ENCODE measurements around the gene DZANK1. TPM values are rescaled to one million over a fixed set of nuclear protein-coding genes. Genes with fewer than 3 reads are reported as not detected.
"Not testable (repeated sequence)": the region's sequence is repeated elsewhere in the genome, so short reads cannot be mapped to it uniquely, and the experiment has no call there.

DZANK1 gene
- total RNA-seq, 1 donor from 2014 or later, result 1.2 TPM

GRCh38 chr20:18443886-18444285, 22.9 kb downstream of the DZANK1 start:
- intact Hi-C loops (cut with micrococcal nuclease), result no loop called here

GRCh38 chr20:18440403-18440802, 26.4 kb downstream of the DZANK1 start:
- intact Hi-C loops (cut with micrococcal nuclease), result no loop called here

GRCh38 chr20:18436847-18437246, 30.0 kb downstream of the DZANK1 start:
- intact Hi-C loops (cut with micrococcal nuclease), result no loop called here

GRCh38 chr20:18431206-18431605, 35.6 kb downstream of the DZANK1 start:
- intact Hi-C loops (cut with micrococcal nuclease), result no loop called here

- intact Hi-C loops (cut with micrococcal nuclease), result no loop called here
These were observed 36.5 kb downstream of the DZANK1 start for GRCh38 chr20:18430172-18430826.

DNA sequence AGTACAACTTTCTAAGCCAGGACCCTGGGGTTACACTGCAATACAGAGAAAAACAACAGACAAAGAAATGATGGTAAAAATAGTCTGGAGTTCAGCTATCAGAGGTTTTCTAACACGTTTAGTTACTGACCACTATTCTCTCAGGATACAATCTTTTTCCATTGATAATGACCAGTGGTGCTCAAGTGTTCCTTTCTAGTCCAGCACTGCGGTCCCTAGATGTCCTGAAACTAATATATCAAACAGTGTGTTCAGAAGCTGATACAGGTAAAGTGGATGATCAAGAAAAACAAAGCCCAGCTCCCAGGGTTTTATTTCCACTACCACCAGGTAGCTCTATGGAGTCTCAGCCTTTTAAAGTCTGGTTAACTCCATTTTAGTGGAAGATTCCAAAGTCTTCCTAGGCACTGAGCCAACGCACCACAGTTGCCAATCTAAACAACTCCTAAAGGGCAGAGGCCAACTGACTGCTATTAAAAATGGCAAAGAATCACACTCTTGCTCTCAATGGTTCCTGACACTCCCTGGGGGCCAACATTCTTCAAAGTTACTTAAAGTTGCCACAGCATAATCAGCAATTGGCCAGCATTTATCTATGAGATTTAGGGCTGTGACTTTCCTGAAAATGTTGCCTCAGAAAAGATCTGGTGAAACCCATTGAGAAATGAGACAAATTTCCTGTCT, 38.2 kb downstream of the DZANK1 start:
- intact Hi-C loops (cut with micrococcal nuclease), result no loop called here

DNA sequence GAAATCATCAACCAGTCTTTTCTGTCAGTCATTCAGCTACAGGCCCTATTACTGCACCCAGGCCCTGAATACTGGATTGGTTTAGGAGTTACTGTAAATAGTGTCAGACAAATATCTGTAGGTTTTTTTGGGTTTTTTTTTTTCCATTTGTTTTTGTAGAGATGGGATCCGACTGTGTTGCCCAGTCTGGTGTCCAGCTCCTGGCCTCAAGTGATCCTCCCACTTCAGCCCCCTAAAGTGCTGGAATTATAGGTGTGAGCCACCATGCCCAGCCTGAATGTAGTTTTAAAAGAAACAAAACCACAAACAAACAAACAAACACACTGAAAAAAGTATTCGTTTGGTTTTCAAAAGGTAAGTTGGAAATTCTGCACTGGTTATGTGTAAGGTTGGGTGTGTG, 39.6 kb downstream of the DZANK1 start:
- intact Hi-C loops (cut with micrococcal nuclease), result no loop called here

DNA sequence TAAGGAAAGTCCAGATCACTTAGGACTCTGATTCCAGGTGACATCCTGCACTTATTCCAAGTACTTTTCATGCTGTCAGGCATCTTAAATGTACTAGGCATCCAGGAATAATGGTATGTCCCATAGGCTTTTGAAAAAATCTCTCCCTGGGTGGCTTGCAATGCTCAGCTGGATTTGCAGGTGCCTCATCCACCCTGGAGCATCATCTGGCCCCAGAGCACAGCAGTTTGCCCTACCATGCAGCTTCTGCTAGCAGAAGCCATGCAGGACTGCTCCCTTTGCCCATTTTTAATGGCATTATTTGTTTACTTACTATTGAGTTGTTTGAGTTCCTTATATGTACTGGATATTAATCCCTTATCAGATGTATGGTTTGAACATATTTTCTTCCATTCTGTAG, 45.2 kb downstream of the DZANK1 start:
- intact Hi-C loops (cut with micrococcal nuclease), result no loop called here

GRCh38 chr20:18416486-18416885, 50.3 kb downstream of the DZANK1 start:
- intact Hi-C loops (cut with micrococcal nuclease), result loop anchor here (10.0 kb wide), 1 partner anchor 788 kb away; no protein-coding TSS in a partner anchor

- intact Hi-C loops (cut with micrococcal nuclease), result loop anchor here (5.0 to 10.0 kb wide), 3 partner anchors 93 to 791 kb away; partner anchors contain the start of gene SEC23B
These were observed 52.7 kb downstream of the DZANK1 start for GRCh38 chr20:18414140-18414539.

DNA sequence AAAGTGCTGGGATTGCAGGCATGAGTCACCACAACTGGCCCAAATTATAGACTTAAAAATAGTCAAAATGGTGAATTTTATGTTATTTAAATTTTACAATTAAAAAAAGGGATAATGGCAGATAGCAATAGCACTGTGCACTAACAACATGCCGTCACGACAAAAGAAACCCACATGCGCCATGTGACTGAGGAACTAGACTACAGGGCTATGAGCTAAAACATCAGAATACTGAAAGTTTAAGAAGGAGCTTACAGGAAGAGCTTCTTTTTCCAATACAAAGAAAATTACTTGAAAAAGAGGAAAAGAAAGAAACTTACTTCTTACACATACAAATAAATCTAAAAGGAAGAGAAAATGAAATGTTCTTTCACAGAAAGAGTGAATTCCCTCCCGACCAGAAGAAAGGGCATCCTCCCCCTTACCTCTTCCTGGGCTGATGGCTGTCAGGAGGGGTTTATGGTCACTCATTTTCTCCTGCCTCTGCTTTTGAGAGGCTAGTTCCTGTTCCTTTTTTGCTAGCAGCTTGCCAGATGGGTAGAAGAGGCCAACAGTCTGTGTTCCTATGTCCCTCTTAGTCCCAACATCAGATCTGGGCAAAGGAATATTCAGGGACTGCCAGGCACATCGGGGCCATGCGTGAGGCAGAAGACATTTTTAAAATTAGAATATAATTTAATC, 54.5 kb downstream of the DZANK1 start:
- intact Hi-C loops (cut with micrococcal nuclease), result loop anchor here (5.0 to 10.0 kb wide), 3 partner anchors 95 to 792 kb away; partner anchors contain the start of gene SEC23B

GRCh38 chr20:18405826-18406225, 61.0 kb downstream of the DZANK1 start:
- intact Hi-C loops (cut with micrococcal nuclease), result no loop called here

DNA sequence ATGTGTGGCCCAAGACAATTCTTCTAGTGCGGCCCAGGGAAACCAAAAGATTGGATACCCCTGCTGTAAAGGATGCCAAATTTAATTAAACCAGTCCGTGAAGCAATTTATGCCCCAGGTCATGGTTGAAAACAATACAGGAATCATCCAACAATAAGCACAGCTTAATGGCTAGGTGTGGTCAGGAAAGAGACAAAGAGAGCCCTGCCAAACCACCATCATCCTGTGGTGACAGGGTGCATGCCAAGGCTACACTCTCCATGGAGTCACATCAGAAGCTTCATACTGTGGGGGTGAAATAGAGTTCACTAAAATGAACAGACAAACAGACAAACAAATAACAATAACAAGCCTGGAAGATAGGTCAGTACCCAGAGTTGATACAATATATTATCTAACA, 62.7 kb downstream of the DZANK1 start:
- intact Hi-C loops (cut with micrococcal nuclease), result no loop called here

DNA sequence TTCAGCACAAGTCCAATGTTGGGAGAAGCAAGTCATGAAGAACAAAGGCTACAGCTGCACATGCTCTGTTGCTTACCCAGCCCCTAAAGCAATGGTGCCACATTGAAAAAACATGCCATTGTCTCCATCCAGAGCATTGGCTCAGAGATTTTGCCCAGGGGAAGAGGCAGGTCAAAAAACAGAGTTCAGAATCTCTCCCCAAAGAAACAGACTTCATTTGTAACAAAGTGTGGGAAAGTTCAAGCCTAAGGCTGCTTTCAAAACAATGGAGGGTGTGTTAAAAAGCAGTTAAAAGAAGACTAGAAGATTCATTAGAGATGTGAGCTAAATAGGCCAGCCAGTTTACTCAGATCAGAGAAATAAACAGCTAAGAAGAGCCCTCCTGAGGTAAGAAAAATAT, 63.6 kb downstream of the DZANK1 start:
- intact Hi-C loops (cut with micrococcal nuclease), result no loop called here

GRCh38 chr20:18401305-18401704, 65.5 kb downstream of the DZANK1 start:
- intact Hi-C loops (cut with micrococcal nuclease), result no loop called here

DNA sequence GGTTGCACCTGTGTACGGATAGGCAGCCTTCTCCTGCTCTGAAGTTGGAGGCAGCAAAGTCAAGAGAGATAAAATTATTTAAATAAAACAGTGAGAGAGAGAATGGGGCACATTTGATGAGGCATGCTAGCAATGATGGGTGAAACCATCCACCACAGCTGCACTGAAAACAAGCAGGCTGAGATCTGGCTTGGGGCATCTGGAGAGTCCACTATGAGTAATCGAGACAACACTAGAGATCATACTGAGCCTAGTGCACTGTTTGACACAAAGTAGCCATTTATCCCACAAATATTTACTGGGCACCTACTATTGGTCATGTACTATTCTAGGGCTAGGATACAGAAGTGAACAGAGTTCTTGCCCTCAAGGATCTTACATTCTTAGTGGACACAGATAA, 66.4 kb downstream of the DZANK1 start:
- intact Hi-C loops (cut with micrococcal nuclease), result no loop called here

DNA sequence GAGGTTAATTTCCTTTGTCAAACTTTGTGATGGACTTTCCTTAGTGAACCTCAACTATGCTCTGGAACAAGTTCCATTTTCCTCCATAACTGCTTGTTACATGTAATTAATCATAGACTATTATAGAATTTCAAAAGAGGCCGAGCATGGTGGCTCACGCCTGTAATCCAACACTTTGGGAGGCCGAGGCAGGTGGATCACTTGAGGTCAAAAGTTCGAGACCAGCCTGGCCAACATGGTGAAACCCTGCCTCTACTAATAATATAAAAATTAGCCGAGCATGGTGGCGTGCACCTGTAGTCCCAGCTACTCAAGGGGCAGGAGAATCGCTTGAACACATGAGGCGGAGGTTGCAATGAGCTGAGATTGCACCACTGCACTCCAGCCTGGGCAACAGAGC, 68.1 kb downstream of the DZANK1 start:
- intact Hi-C loops (cut with micrococcal nuclease), result not testable (repeated sequence)

DNA sequence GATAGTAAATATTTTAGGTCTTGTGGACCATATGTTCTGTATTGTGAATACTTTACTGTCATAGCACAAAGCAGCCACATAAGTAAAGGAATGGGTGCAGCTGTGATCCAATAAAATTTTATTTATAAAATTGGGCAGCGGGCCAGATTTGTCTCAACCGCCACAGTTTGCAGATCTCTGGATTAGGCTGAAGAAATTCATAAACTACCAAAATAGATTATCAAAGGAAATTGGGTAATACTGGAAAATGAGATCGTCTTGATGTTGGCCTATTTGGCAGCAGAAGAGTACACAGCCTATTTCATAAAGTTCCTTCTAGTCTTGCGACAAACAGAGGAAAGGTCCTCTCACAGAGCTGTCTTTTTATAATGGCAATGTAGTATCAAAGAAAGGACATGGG, 69.8 kb downstream of the DZANK1 start:
- intact Hi-C loops (cut with micrococcal nuclease), result no loop called here

- intact Hi-C loops (cut with micrococcal nuclease), result no loop called here
These were observed 71.3 kb downstream of the DZANK1 start for GRCh38 chr20:18395544-18395943.

- intact Hi-C loops (cut with micrococcal nuclease), result no loop called here
These were observed 72.5 kb downstream of the DZANK1 start for GRCh38 chr20:18394363-18394762.

- intact Hi-C loops (cut with micrococcal nuclease), result no loop called here
These were observed 75.1 kb downstream of the DZANK1 start for GRCh38 chr20:18391686-18392085.

- intact Hi-C loops (cut with micrococcal nuclease), result no loop called here
These were observed 76.6 kb downstream of the DZANK1 start for GRCh38 chr20:18390201-18390600.
